ENCODE data around the gene PRRC1.
A peak's percentile ranks its signal among the peaks of the same experiment; 100 is the strongest.
"Not testable (repeated sequence)": the region's sequence is repeated elsewhere in the genome, so short reads cannot be mapped to it uniquely, and the experiment has no call there.

Gene PRRC1

GRCh38 chr5:127565586-127566270 lies 48.3 kb downstream of the PRRC1 start:
- TF ChIP-seq, protein P1, sequence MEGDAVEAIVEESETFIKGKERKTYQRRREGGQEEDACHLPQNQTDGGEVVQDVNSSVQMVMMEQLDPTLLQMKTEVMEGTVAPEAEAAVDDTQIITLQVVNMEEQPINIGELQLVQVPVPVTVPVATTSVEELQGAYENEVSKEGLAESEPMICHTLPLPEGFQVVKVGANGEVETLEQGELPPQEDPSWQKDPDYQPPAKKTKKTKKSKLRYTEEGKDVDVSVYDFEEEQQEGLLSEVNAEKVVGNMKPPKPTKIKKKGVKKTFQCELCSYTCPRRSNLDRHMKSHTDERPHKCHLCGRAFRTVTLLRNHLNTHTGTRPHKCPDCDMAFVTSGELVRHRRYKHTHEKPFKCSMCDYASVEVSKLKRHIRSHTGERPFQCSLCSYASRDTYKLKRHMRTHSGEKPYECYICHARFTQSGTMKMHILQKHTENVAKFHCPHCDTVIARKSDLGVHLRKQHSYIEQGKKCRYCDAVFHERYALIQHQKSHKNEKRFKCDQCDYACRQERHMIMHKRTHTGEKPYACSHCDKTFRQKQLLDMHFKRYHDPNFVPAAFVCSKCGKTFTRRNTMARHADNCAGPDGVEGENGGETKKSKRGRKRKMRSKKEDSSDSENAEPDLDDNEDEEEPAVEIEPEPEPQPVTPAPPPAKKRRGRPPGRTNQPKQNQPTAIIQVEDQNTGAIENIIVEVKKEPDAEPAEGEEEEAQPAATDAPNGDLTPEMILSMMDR (IDR thresholded peaks at IDR 0.05; ENCODE audit: low read depth, low read length, missing control alignments) = no peak
- DNase-seq (ENCODE audit: extremely low read depth, low read depth) = no peak
- H3K4me3 ChIP-seq (replicated peaks; ENCODE audit: low read depth, low read length) = no peak overlapping the region

DNA sequence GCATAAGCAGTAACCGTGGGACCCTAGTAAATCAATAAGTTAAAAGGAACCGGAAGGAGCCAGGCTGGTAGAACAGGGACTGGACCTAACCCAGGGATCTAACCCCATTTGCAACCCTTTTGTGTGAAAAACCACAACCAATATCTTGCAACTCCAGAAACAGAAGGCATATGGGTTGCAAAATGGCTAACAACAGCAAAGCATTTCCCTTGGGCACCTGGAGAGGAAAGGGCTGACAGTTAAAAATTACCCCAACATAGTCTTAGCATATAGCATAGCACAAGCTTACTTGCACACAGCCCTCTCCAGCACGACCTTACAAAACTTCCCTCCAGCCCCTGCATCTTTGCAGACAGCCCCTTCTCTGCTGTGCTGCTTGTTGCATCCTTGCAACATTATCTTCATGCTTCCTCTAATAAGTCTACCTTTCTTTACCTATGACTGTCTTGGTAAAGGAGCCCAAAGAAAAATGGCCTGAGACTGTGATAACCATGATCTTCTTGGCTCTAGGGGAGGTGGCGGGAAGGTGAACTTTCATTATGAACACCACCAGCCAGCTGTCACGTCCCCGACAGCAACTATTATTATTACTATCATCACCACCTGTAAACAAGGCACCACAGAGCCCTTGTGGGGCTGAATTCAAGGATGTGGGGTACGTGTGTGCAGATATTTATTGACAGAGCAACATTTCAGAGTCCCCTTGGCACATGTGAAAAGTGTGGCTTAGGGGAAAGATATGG lies 49.8 kb downstream of the PRRC1 start:
- DNase-seq (ENCODE audit: extremely low read depth, low read depth) = no peak
- no peak overlapping the region for H3K4me3 ChIP-seq (replicated peaks; ENCODE audit: low read depth, low read length)
- TF ChIP-seq, protein P1 (IDR thresholded peaks at IDR 0.05; ENCODE audit: low read depth, low read length, missing control alignments) = no peak

DNA sequence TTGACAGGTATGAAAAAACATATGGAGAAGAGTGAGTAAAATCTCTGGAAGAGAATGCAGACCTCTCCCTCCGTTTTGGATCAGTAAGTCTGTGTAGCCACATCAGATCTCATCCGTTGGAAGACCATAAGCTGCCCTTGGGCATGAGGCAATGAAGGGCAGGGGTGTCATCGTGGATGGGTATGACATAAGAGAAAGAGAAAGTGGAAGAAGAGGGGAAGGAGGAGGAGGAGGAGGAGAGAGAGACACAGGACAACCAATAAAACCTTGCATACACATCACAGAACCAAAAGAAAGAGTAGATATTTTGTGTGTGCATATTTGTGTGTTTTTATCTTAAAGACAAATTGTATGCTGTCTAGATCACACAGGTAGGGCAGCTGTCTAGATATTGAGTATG lies 50.7 kb downstream of the PRRC1 start:
- DNase-seq (ENCODE audit: extremely low read depth, low read depth) = no peak
- H3K4me3 ChIP-seq (replicated peaks; ENCODE audit: low read depth, low read length) = no peak overlapping the region
- TF ChIP-seq, protein P1 (IDR thresholded peaks at IDR 0.05; ENCODE audit: low read depth, low read length, missing control alignments) = no peak

GRCh38 chr5:127569471-127569870 lies 52.0 kb downstream of the PRRC1 start:
- H3K4me3 ChIP-seq (replicated peaks; ENCODE audit: low read depth, low read length) = not testable (repeated sequence)

DNA sequence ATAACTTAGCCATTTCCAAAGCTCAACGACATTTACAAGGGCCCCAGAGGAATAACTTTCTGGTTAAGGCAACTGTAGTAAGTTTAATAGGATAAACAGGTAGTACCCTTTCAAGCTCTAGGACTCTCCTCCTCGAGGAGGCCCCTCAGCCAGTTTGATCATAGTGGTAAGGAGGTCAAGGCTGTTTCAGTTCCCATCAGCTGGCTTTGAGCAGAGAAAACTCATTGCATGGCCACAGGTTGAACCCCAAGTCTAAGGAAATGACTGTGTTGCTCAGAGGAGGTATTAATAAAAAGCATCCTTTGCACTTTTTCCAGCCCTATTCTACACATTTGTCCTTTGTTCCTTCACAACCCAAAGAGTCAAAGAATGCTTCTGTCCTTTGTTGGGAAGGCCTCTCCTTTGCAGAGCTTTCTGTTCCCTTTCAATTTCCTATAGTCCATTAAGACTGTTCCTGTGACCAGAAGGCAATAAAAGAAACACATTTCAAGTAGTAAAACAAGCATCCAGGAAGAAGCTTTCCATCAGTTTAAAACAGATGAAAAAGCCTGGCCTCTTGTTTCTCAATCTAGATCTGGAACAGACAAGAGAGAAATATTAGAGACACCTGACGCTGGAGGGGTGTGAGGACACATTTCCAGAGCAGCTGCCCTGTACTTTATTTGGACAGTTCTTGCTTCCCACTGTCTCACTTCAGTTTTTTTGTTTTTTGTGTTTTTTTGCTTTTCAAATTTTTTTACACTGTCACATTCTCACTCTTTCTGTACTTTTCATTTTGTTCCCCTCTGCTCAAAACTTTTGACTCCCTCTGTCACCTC lies 54.1 kb downstream of the PRRC1 start:
- TF ChIP-seq, protein P1 (IDR thresholded peaks at IDR 0.05; ENCODE audit: low read depth, low read length, missing control alignments) = no peak
- H3K4me3 ChIP-seq (replicated peaks; ENCODE audit: low read depth, low read length) = no peak overlapping the region
- DNase-seq (ENCODE audit: extremely low read depth, low read depth) = no peak

More at GRCh38 chr5:127569471-127569870, 52.0 kb downstream of the PRRC1 start:
- DNase-seq (ENCODE audit: extremely low read depth, low read depth) = not testable (repeated sequence)

DNA sequence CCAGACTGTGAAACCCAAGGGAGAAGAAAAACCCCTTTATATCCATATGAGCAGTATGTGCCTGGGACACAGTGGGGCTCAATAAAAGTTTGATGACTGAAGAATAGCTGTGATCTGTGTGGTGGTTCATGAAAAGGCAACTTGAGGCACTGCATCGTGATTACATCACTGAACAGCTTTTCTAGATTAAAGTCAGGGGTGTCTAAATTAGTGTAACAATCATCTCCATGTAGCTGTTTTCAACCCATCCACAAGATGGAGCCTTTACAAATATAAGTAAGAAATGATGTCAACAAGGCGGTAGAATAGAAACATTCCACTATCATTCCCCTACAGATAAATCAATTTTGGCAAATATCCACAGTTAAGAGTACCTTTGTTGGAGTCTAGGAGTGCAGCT lies 55.5 kb downstream of the PRRC1 start:
- no peak overlapping the region for H3K4me3 ChIP-seq (replicated peaks; ENCODE audit: low read depth, low read length)
- DNase-seq (ENCODE audit: extremely low read depth, low read depth) = no peak

More for the DNA sequence above, 55.5 kb downstream of the PRRC1 start:
- TF ChIP-seq, protein P1 (IDR thresholded peaks at IDR 0.05; ENCODE audit: low read depth, low read length, missing control alignments) = peak; percentile 19

All from HFF-Myc (cell line).